ENCODE measurements around the gene SEL1L. TPM values are rescaled to one million over a fixed set of nuclear protein-coding genes. Genes with fewer than 3 reads are reported as not detected.
A peak's percentile ranks its signal among the peaks of the same experiment; 100 is the strongest.

SEL1L gene
- total RNA-seq, 2 donors from 2014 or later, result 57.1 to 71.5 TPM

- no peak overlapping the region for H3K27ac ChIP-seq
- H3K4me3 ChIP-seq, result no peak overlapping the region
Measured at GRCh38 chr14:81446279-81447007, 87.2 kb downstream of the SEL1L start.

GRCh38 chr14:81441626-81442134, 92.0 kb downstream of the SEL1L start:
- TF ChIP-seq CTCF (IDR thresholded peaks at IDR 0.05), result no peak
- no peaks in the 10 kb centered on the region for H3K9me3 ChIP-seq
- no peak for ATAC-seq (ENCODE audit: insufficient number of reproducible peaks, low FRiP score, low read depth)

More at GRCh38 chr14:81446279-81447007, 87.2 kb downstream of the SEL1L start:
- DNase-seq (ENCODE audit: low spot score), result no peak
- Histone ChIP-seq H3K9me3 (no peaks in the 10 kb centered on the region), H3K36me3 (no peaks in the 10 kb centered on the region), H3K27me3 (replicated peaks; ENCODE audit: insufficient read depth) (no peaks in the 10 kb centered on the region), H3K4me1 (ENCODE audit: control insufficient read depth in 1 of 2, low read depth in 2 of 2) (peaks cover 2 to 18% of the 10 kb centered on the region in 2 donors)
- TF ChIP-seq CTCF (IDR thresholded peaks at IDR 0.05), result no peak
- ATAC-seq (ENCODE audit: insufficient number of reproducible peaks, low FRiP score, low read depth), result no peak

GRCh38 chr14:81440041-81440440, 93.6 kb downstream of the SEL1L start:
- no peaks in the 10 kb centered on the region for H3K27me3 ChIP-seq (replicated peaks; ENCODE audit: insufficient read depth)
- H3K9me3 ChIP-seq, result no peaks in the 10 kb centered on the region
- no peak overlapping the region for H3K4me3 ChIP-seq
- ATAC-seq (ENCODE audit: insufficient number of reproducible peaks, low FRiP score, low read depth), result no peak
- H3K4me1 ChIP-seq (ENCODE audit: control insufficient read depth in 1 of 2, low read depth in 2 of 2), result peaks cover 0 to 16% of the 10 kb centered on the region in 2 donors
- TF ChIP-seq CTCF (IDR thresholded peaks at IDR 0.05), result no peak
- no peak for DNase-seq (ENCODE audit: low spot score)
- H3K27ac ChIP-seq, result no peak overlapping the region
- no peaks in the 10 kb centered on the region for H3K36me3 ChIP-seq

More at GRCh38 chr14:81441626-81442134, 92.0 kb downstream of the SEL1L start:
- no peak for DNase-seq (ENCODE audit: low spot score)
- H3K27ac ChIP-seq, result no peak overlapping the region
- no peak overlapping the region for H3K4me3 ChIP-seq
- no peaks in the 10 kb centered on the region for H3K27me3 ChIP-seq (replicated peaks; ENCODE audit: insufficient read depth)
- H3K4me1 ChIP-seq (ENCODE audit: control insufficient read depth in 1 of 2, low read depth in 2 of 2), result peaks cover 0 to 4% of the 10 kb centered on the region in 2 donors
- no peaks in the 10 kb centered on the region for H3K36me3 ChIP-seq

- Histone ChIP-seq H3K4me3 (no peak overlapping the region), H3K4me1 (ENCODE audit: control insufficient read depth in 1 of 2, low read depth in 2 of 2) (peaks cover 0 to 18% of the 10 kb centered on the region in 2 donors), H3K27me3 (replicated peaks; ENCODE audit: insufficient read depth) (no peaks in the 10 kb centered on the region), H3K27ac (no peak overlapping the region), H3K36me3 (no peaks in the 10 kb centered on the region), H3K9me3 (no peaks in the 10 kb centered on the region)
- TF ChIP-seq CTCF (IDR thresholded peaks at IDR 0.05), result no peak
- no peak for ATAC-seq (ENCODE audit: insufficient number of reproducible peaks, low FRiP score, low read depth)
- DNase-seq (ENCODE audit: low spot score), result no peak
Measured at GRCh38 chr14:81437244-81437643, 96.4 kb downstream of the SEL1L start.

GRCh38 chr14:81436296-81437138, 97.1 kb downstream of the SEL1L start:
- Histone ChIP-seq H3K4me1 (ENCODE audit: control insufficient read depth in 1 of 2, low read depth in 2 of 2) (peaks cover 0 to 18% of the 10 kb centered on the region in 2 donors), H3K27me3 (replicated peaks; ENCODE audit: insufficient read depth) (no peaks in the 10 kb centered on the region), H3K9me3 (no peaks in the 10 kb centered on the region), H3K36me3 (no peaks in the 10 kb centered on the region), H3K4me3 (peak overlapping the region; percentile 71), H3K27ac (no peak overlapping the region)
- ATAC-seq (ENCODE audit: insufficient number of reproducible peaks, low FRiP score, low read depth), result no peak
- TF ChIP-seq CTCF (IDR thresholded peaks at IDR 0.05), result no peak
- no peak for DNase-seq (ENCODE audit: low spot score)
